SK-N-SH (cell line): ENCODE data around the gene STRN. TPM values are rescaled to one million over a fixed set of nuclear protein-coding genes. Genes with fewer than 3 reads are reported as not detected.
"Not testable (repeated sequence)": the region's sequence is repeated elsewhere in the genome, so short reads cannot be mapped to it uniquely, and the experiment has no call there.

Source experiments
- CTCF ChIA-PET: fragments of 300-600, 350-600 bp; formaldehyde crosslinking; extraction: SDS; loops from one replicate; lab custom pipeline; 2021; lab: Yijun Ruan, JAX
- POLR2A ChIA-PET: fragments of 350-600 bp; sonication (Branson Sonifier 250); formaldehyde crosslinking; extraction: SDS; loops from one replicate; lab custom pipeline; 2020; ENCODE audit warnings: antibody characterized with exemption, inconsistent platforms; lab: Yijun Ruan, JAX
- DNase-seq: peaks from one replicate; pipeline ENCODE4 v3.0.0; 2012
- H2AFZ ChIP-seq: fragments of 200-600 bp; sonication (generic); 2 replicates; pipeline ENCODE4 v1.8.1; 2016; ENCODE audit warnings: antibody characterized with exemption, mild to moderate bottlenecking, low read depth
- H3F3A ChIP-seq: fragments of 200-600 bp; sonication (generic); replicated peaks from 2 replicates; pipeline ENCODE3; 2016; ENCODE audit warnings: antibody characterized with exemption, mild to moderate bottlenecking; ENCODE audit not compliant: insufficient read depth
- H3K27ac ChIP-seq, 2 experiments: fragments of 200-500 bp in 1 of 2; fragments of 200-600 bp in 1 of 2; sonication (Bioruptor generic) in 1 of 2; sonication (generic), shearing (Covaris generic) in 1 of 2; 2 replicates each; pipeline versions ENCODE4 v1.5.1 to v1.6.1; 2014 to 2016; ENCODE audit warnings: low read depth in 2 of 2, inconsistent platforms in 1 of 2, low read length in 1 of 2, mild to moderate bottlenecking in 1 of 2, mixed read lengths in 1 of 2
- H3K27me3 ChIP-seq: fragments of 200-600 bp; sonication (generic), shearing (Covaris generic); 2 replicates; pipeline ENCODE4 v1.6.1; 2016; ENCODE audit warnings: mixed run types; ENCODE audit not compliant: insufficient read depth
- H3K36me3 ChIP-seq, 2 experiments: fragments of 200-500 bp in 1 of 2; fragments of 200-600 bp in 1 of 2; sonication (Bioruptor generic) in 1 of 2; sonication (generic) in 1 of 2; replicated peaks in 1 of 2; 2 replicates each; pipeline versions ENCODE3 to v1.5.1; 2014 to 2016; ENCODE audit warnings: low read length in 1 of 2, mild to moderate bottlenecking in 1 of 2; ENCODE audit not compliant: insufficient read depth in 2 of 2, control insufficient read depth in 1 of 2
- H3K4me1 ChIP-seq, 2 experiments: fragments of 200-500 bp in 1 of 2; fragments of 200-600 bp in 1 of 2; sonication (Bioruptor generic) in 1 of 2; sonication (generic), shearing (Covaris generic) in 1 of 2; 2 replicates each; pipeline versions ENCODE4 v1.5.1 to v1.6.1; 2014 to 2016; ENCODE audit warnings: low read depth in 1 of 2, low read length in 1 of 2, mixed run types in 1 of 2; ENCODE audit not compliant: insufficient read depth in 2 of 2, control insufficient read depth in 1 of 2
- H3K4me2 ChIP-seq: fragments of 200-600 bp; sonication (generic), shearing (Covaris generic); 2 replicates; pipeline ENCODE4 v1.6.1; 2017; ENCODE audit warnings: mixed run types
- H3K4me3 ChIP-seq, 2 experiments: fragments of 200-500 bp in 1 of 2; fragments of 200-600 bp in 1 of 2; sonication (Bioruptor generic) in 1 of 2; sonication (generic), shearing (Covaris generic) in 1 of 2; 2 replicates each; pipeline versions ENCODE4 v1.5.1 to v1.8.1; 2014 to 2016; ENCODE audit warnings: low read depth in 2 of 2, inconsistent platforms in 1 of 2, low read length in 1 of 2, mild to moderate bottlenecking in 1 of 2, mixed read lengths in 1 of 2, moderate library complexity in 1 of 2
- H3K79me2 ChIP-seq: fragments of 200-600 bp; sonication (generic); 2 replicates; pipeline ENCODE4 v1.8.1; 2017; ENCODE audit warnings: mild to moderate bottlenecking; ENCODE audit not compliant: insufficient read depth
- H3K9ac ChIP-seq: fragments of 200-600 bp; sonication (generic); 2 replicates; pipeline ENCODE4 v1.6.1; 2017; ENCODE audit warnings: mixed run types
- H3K9me2 ChIP-seq: fragments of 200-600 bp; sonication (generic); 2 replicates; pipeline ENCODE4 v1.6.1; 2017; ENCODE audit warnings: mixed run types
- H3K9me3 ChIP-seq: fragments of 200-600 bp; sonication (generic); 2 replicates; pipeline ENCODE4 v1.6.1; 2017; ENCODE audit warnings: mixed run types, mild to moderate bottlenecking, moderate library complexity
- H4K20me1 ChIP-seq: fragments of 200-600 bp; sonication (generic); 2 replicates; pipeline ENCODE4 v1.6.1; 2017; ENCODE audit warnings: mild to moderate bottlenecking, mixed run types; ENCODE audit not compliant: insufficient read depth
- GABPA ChIP-seq: IDR thresholded peaks from 2 replicates; pipeline ENCODE4 v1.4.0; 2012; ENCODE audit warnings: low read depth, mild to moderate bottlenecking
- JUND ChIP-seq: IDR thresholded peaks from 2 replicates; pipeline ENCODE4 v1.4.0; 2012
- MAX ChIP-seq: IDR thresholded peaks from 2 replicates; pipeline ENCODE4 v1.4.0; 2012; ENCODE audit warnings: low read depth
- MEF2A ChIP-seq: IDR thresholded peaks from 2 replicates; pipeline ENCODE4 v1.4.0; 2012; ENCODE audit warnings: low read depth, borderline replicate concordance
- MXI1 ChIP-seq: IDR thresholded peaks from 2 replicates; pipeline ENCODE4 v1.6.1; 2012; ENCODE audit warnings: mild to moderate bottlenecking, low read depth, low read length, improper control_type of control experiment
- NFIC ChIP-seq: IDR thresholded peaks from 2 replicates; pipeline ENCODE4 v1.4.0; 2012; ENCODE audit warnings: borderline replicate concordance
- NRF1 ChIP-seq: IDR thresholded peaks from 2 replicates; pipeline ENCODE4 v1.6.1; 2012; ENCODE audit warnings: low read depth, mild to moderate bottlenecking, low read length
- POLR2AphosphoS5 ChIP-seq: IDR thresholded peaks from 2 replicates; pipeline ENCODE4 v1.6.1; 2012; ENCODE audit warnings: low read depth, low read length
- RCOR1 ChIP-seq: fragments of 150-350 bp; IDR thresholded peaks from 2 replicates; pipeline ENCODE4 v1.6.1; 2017; ENCODE audit warnings: antibody characterized with exemption, low read length
- RFX5 ChIP-seq: IDR thresholded peaks from 2 replicates; pipeline ENCODE4 v1.6.1; 2012; ENCODE audit warnings: mild to moderate bottlenecking, improper control_type of control experiment, low read length
- TAF1 ChIP-seq: IDR thresholded peaks from 2 replicates; pipeline ENCODE4 v1.6.1; 2012; ENCODE audit warnings: low read depth, mild to moderate bottlenecking, low read length, moderate library complexity, borderline replicate concordance
- USF1 ChIP-seq: IDR thresholded peaks from 2 replicates; pipeline ENCODE4 v1.4.0; 2012; ENCODE audit warnings: low read depth, borderline replicate concordance
- WGBS: methylation state at CpG from one replicate; pipeline ENCODE4 v1.1.6; 2017; ENCODE audit warnings: low lambda C conversion rate; 5-methylcytosine and 5-hydroxymethylcytosine counted together
- polyA plus RNA-seq, 3 experiments: library from polyadenylated mRNA; depleted of rRNA; stranded (reverse); fragments of >200 nt; gene quantifications; 2 replicates each; pipeline ENCODE4 v1.2.3, GENCODE V29; 2012
- TF ChIP-seq, protein P1 (sequence below): IDR thresholded peaks from 2 replicates; pipeline ENCODE4; 2012
- TF ChIP-seq, protein P2 (sequence below): fragments of 150-350 bp; IDR thresholded peaks from 2 replicates; pipeline ENCODE4 v1.6.1; 2017; ENCODE audit warnings: antibody characterized with exemption, low read length, low read depth, borderline replicate concordance
- TF ChIP-seq, protein P3 (sequence below): fragments of 200-600 bp; sonication (generic); IDR thresholded peaks from 2 replicates; pipeline ENCODE4 v1.6.1; 2017; ENCODE audit warnings: antibody characterized with exemption, mild to moderate bottlenecking, moderate library complexity

Gene STRN
- polyA plus RNA-seq, 1 of the 3 experiments (the other 2 are of a cell fraction), result 4.8 TPM

- no peak; the same call in 1 of the 2 replicates for TF ChIP-seq TAF1
- peak; percentile 85 for TF ChIP-seq MAX
- TF ChIP-seq JUND, result peak; percentile 94
- TF ChIP-seq GABPA, result peak; percentile 52
- TF ChIP-seq, protein P1, sequence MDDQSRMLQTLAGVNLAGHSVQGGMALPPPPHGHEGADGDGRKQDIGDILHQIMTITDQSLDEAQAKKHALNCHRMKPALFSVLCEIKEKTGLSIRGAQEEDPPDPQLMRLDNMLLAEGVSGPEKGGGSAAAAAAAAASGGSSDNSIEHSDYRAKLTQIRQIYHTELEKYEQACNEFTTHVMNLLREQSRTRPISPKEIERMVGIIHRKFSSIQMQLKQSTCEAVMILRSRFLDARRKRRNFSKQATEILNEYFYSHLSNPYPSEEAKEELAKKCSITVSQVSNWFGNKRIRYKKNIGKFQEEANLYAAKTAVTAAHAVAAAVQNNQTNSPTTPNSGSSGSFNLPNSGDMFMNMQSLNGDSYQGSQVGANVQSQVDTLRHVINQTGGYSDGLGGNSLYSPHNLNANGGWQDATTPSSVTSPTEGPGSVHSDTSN, result peak; percentile 74
- TF ChIP-seq MEF2A, result no peak
- TF ChIP-seq RCOR1, result no peak
- TF ChIP-seq NFIC, result peak; percentile 34; the same call in 1 of the 2 replicates
- no peak for TF ChIP-seq NRF1
- no peak for TF ChIP-seq RFX5
- TF ChIP-seq POLR2AphosphoS5, result peak; percentile 33; the same call in 1 of the 2 replicates
- TF ChIP-seq, protein P2, sequence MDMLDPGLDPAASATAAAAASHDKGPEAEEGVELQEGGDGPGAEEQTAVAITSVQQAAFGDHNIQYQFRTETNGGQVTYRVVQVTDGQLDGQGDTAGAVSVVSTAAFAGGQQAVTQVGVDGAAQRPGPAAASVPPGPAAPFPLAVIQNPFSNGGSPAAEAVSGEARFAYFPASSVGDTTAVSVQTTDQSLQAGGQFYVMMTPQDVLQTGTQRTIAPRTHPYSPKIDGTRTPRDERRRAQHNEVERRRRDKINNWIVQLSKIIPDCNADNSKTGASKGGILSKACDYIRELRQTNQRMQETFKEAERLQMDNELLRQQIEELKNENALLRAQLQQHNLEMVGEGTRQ, result no peak
- no peak for TF ChIP-seq MXI1
- TF ChIP-seq USF1, result peak; percentile 60
- TF ChIP-seq, protein P3, sequence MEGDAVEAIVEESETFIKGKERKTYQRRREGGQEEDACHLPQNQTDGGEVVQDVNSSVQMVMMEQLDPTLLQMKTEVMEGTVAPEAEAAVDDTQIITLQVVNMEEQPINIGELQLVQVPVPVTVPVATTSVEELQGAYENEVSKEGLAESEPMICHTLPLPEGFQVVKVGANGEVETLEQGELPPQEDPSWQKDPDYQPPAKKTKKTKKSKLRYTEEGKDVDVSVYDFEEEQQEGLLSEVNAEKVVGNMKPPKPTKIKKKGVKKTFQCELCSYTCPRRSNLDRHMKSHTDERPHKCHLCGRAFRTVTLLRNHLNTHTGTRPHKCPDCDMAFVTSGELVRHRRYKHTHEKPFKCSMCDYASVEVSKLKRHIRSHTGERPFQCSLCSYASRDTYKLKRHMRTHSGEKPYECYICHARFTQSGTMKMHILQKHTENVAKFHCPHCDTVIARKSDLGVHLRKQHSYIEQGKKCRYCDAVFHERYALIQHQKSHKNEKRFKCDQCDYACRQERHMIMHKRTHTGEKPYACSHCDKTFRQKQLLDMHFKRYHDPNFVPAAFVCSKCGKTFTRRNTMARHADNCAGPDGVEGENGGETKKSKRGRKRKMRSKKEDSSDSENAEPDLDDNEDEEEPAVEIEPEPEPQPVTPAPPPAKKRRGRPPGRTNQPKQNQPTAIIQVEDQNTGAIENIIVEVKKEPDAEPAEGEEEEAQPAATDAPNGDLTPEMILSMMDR, result no peak
Measured at GRCh38 chr2:36889795-36890194, 76.5 kb downstream of the STRN start (continued).

- H3K27me3 ChIP-seq, CTCF ChIA-PET: not testable (repeated sequence)
Measured at GRCh38 chr2:36887095-36887494, 79.2 kb downstream of the STRN start.

More at GRCh38 chr2:36887095-36887494, 79.2 kb downstream of the STRN start:
- 95% methylated on average over 9 of the region's 9 CpGs for WGBS
- Histone ChIP-seq H3K36me3 (peaks cover 29 to 38% of the 10 kb centered on the region in 2 experiments), H3F3A (peaks cover 16% of the 10 kb centered on the region), H3K79me2 (peaks cover 12% of the 10 kb centered on the region)
- H3K27ac ChIP-seq, POLR2A ChIA-PET, H3K4me1 ChIP-seq, H2AFZ ChIP-seq, H3K9me2 ChIP-seq, H3K9me3 ChIP-seq, DNase-seq, H3K4me2 ChIP-seq, H4K20me1 ChIP-seq, H3K4me3 ChIP-seq, H3K9ac ChIP-seq: not testable (repeated sequence)
